DOHH2 (cell line): ENCODE results near the gene SNX9.

Source experiments
- H3F3A ChIP-seq: fragments of 200-600 bp; sonication (generic), shearing (Covaris generic); 2 replicates; pipeline ENCODE4 v1.6.0; 2016; ENCODE audit warnings: antibody characterized with exemption, mild to moderate bottlenecking; ENCODE audit not compliant: control insufficient read depth, insufficient read depth
- H3K27ac ChIP-seq: fragments of 200-600 bp; sonication (generic); 2 replicates; pipeline ENCODE4 v1.5.1; 2014; ENCODE audit warnings: low read depth, mild to moderate bottlenecking, low read length, moderate library complexity
- H3K27me3 ChIP-seq: fragments of 200-600 bp; sonication (generic); 2 replicates; pipeline ENCODE4 v1.6.1; 2014; ENCODE audit warnings: mild to moderate bottlenecking, low read length, mixed read lengths; ENCODE audit not compliant: control insufficient read depth
- H3K36me3 ChIP-seq: fragments of 200-600 bp; sonication (generic); 2 replicates; pipeline ENCODE4 v1.6.1; 2014; ENCODE audit warnings: mild to moderate bottlenecking, low read length, moderate library complexity, mixed read lengths; ENCODE audit not compliant: control insufficient read depth
- H3K4me1 ChIP-seq: fragments of 200-600 bp; sonication (generic); 2 replicates; pipeline ENCODE4 v1.6.1; 2014; ENCODE audit warnings: mild to moderate bottlenecking, low read length, mixed read lengths; ENCODE audit not compliant: control insufficient read depth
- H3K4me2 ChIP-seq: fragments of 200-600 bp; sonication (generic); 2 replicates; pipeline ENCODE4 v1.6.0; 2014; ENCODE audit warnings: mild to moderate bottlenecking, low read length, moderate library complexity
- H3K4me3 ChIP-seq: fragments of 200-600 bp; sonication (generic); 2 replicates; pipeline ENCODE4 v1.5.1; 2014; ENCODE audit warnings: mild to moderate bottlenecking, low read length, mixed read lengths
- H3K79me2 ChIP-seq: fragments of 200-600 bp; sonication (generic); 2 replicates; pipeline ENCODE4 v1.6.1; 2014; ENCODE audit warnings: mild to moderate bottlenecking, low read length, mixed read lengths; ENCODE audit not compliant: control insufficient read depth
- H3K9me2 ChIP-seq: fragments of 200-600 bp; sonication (generic); replicated peaks from 2 replicates; pipeline ENCODE4 v1.6.1; 2014; ENCODE audit warnings: mild to moderate bottlenecking, low read length, mixed read lengths; ENCODE audit not compliant: control insufficient read depth
- H3K9me3 ChIP-seq: fragments of 200-600 bp; sonication (generic); 2 replicates; pipeline ENCODE4 v1.6.1; 2014; ENCODE audit warnings: antibody characterized with exemption, low read length, mixed read lengths; ENCODE audit not compliant: control insufficient read depth, insufficient read depth
- H4K20me1 ChIP-seq: fragments of 200-600 bp; sonication (generic); 2 replicates; pipeline ENCODE4 v1.6.0; 2014; ENCODE audit warnings: low read depth, mild to moderate bottlenecking, antibody characterized with exemption, low read length, moderate library complexity; ENCODE audit not compliant: control insufficient read depth, insufficient read depth
- CTCF ChIP-seq: fragments of 200-600 bp; sonication (generic); IDR thresholded peaks from one replicate; pipeline ENCODE4 v1.5.1; 2014; ENCODE audit warnings: antibody characterized with exemption, mild to moderate bottlenecking, low read depth, low read length; ENCODE audit not compliant: poor library complexity, severe bottlenecking
- EZH2phosphoT487 ChIP-seq: fragments of 200-600 bp; sonication (generic); IDR thresholded peaks from 2 replicates; pipeline ENCODE4 v1.6.1; 2017; ENCODE audit warnings: borderline replicate concordance, mild to moderate bottlenecking, antibody characterized with exemption, low read length, moderate library complexity, mixed read lengths

SNX9 gene

GRCh38 chr6:157885876-157886275 lies 62.8 kb downstream of the SNX9 start:
- TF ChIP-seq EZH2phosphoT487 = no peak
- no peak for TF ChIP-seq CTCF
- Histone ChIP-seq H3K27ac (no peak overlapping the region), H4K20me1 (no peaks in the 10 kb centered on the region), H3F3A (no peaks in the 10 kb centered on the region), H3K9me3 (no peaks in the 10 kb centered on the region), H3K27me3 (peaks cover 30% of the 10 kb centered on the region), H3K4me3 (no peak overlapping the region), H3K4me1 (no peaks in the 10 kb centered on the region), H3K36me3 (no peaks in the 10 kb centered on the region), H3K9me2 (no peaks in the 10 kb centered on the region), H3K4me2 (no peak overlapping the region), H3K79me2 (no peaks in the 10 kb centered on the region)

GRCh38 chr6:157887892-157888291 lies 64.8 kb downstream of the SNX9 start:
- Histone ChIP-seq H3K4me1 (no peaks in the 10 kb centered on the region), H3K36me3 (no peaks in the 10 kb centered on the region), H3K27me3 (peaks cover 48% of the 10 kb centered on the region), H3K4me2 (no peak overlapping the region), H3K9me2 (no peaks in the 10 kb centered on the region), H3K9me3 (no peaks in the 10 kb centered on the region), H3F3A (no peaks in the 10 kb centered on the region), H4K20me1 (no peaks in the 10 kb centered on the region), H3K27ac (no peak overlapping the region), H3K4me3 (no peak overlapping the region), H3K79me2 (no peaks in the 10 kb centered on the region)
- TF ChIP-seq EZH2phosphoT487 (no peak), CTCF (no peak)

GRCh38 chr6:157891544-157892362 lies 68.7 kb downstream of the SNX9 start:
- no peaks in the 10 kb centered on the region for H3F3A ChIP-seq

More at GRCh38 chr6:157891544-157892362, 68.7 kb downstream of the SNX9 start:
- no peaks in the 10 kb centered on the region for H3K9me2 ChIP-seq
- no peaks in the 10 kb centered on the region for H4K20me1 ChIP-seq
- H3K4me3 ChIP-seq = no peak overlapping the region
- H3K4me2 ChIP-seq = no peak overlapping the region
- H3K27me3 ChIP-seq = peaks cover 35% of the 10 kb centered on the region
- no peaks in the 10 kb centered on the region for H3K79me2 ChIP-seq
- no peaks in the 10 kb centered on the region for H3K9me3 ChIP-seq
- no peaks in the 10 kb centered on the region for H3K36me3 ChIP-seq
- TF ChIP-seq CTCF (no peak), EZH2phosphoT487 (no peak)
- H3K27ac ChIP-seq = no peak overlapping the region
- H3K4me1 ChIP-seq = no peaks in the 10 kb centered on the region
